Fibroblast of mammary gland (primary cell): Measurements from ENCODE around the gene BCAS3.

ENCODE experiments used
- DNase-seq: peaks from one replicate; pipeline ENCODE4 v3.0.0-alpha.2; 2010; ENCODE audit warnings: low read depth
- H3K4me3 ChIP-seq: 2 replicates; pipeline ENCODE4 v1.5.1; 2011; ENCODE audit warnings: low read depth, mild to moderate bottlenecking, low read length, moderate library complexity; ENCODE audit not compliant: control insufficient read depth
- CTCF ChIP-seq: conservative IDR thresholded peaks from 2 replicates; pipeline ENCODE4 v1.5.1; 2011; ENCODE audit warnings: low read depth, low read length, inconsistent platforms; ENCODE audit not compliant: control insufficient read depth, insufficient read depth

Gene BCAS3

GRCh38 chr17:60959696-60960095 is 282.0 kb downstream of the BCAS3 start:
- DNase-seq, result peak; percentile 42
- no peak for TF ChIP-seq CTCF
- no peak overlapping the region for H3K4me3 ChIP-seq

GRCh38 chr17:60960398-60961065 is 282.9 kb downstream of the BCAS3 start:
- no peak for TF ChIP-seq CTCF
- no peak overlapping the region for H3K4me3 ChIP-seq
- DNase-seq, result no peak

GRCh38 chr17:60964160-60964559 is 286.5 kb downstream of the BCAS3 start:
- H3K4me3 ChIP-seq, result no peak overlapping the region
- DNase-seq, result no peak
- no peak for TF ChIP-seq CTCF

- no peak for TF ChIP-seq CTCF
- no peak overlapping the region for H3K4me3 ChIP-seq
- DNase-seq, result no peak
Measured at GRCh38 chr17:60968266-60968665, 290.6 kb downstream of the BCAS3 start.

GRCh38 chr17:60969500-60970037 is 291.9 kb downstream of the BCAS3 start:
- H3K4me3 ChIP-seq, result no peak overlapping the region
- TF ChIP-seq CTCF, result no peak
- DNase-seq, result no peak

- no peak for DNase-seq
- H3K4me3 ChIP-seq, result no peak overlapping the region
- TF ChIP-seq CTCF, result no peak
Measured at GRCh38 chr17:60970741-60971140, 293.1 kb downstream of the BCAS3 start.
